AG09309 (cell line): ENCODE measurements around the gene PRDM16.
"Not testable (repeated sequence)": the region's sequence is repeated elsewhere in the genome, so short reads cannot be mapped to it uniquely, and the experiment has no call there.

ENCODE experiments used
- DNase-seq: peaks from one replicate; pipeline ENCODE4 v3.0.0-alpha.2; 2010; ENCODE audit warnings: low read depth
- H3K4me3 ChIP-seq: 2 replicates; pipeline ENCODE4 v1.5.1; 2011; ENCODE audit warnings: mild to moderate bottlenecking, low read depth, low read length, moderate library complexity; ENCODE audit not compliant: control insufficient read depth
- TF ChIP-seq, protein P1 (sequence below): IDR thresholded peaks from 2 replicates; pipeline ENCODE4 v1.5.1; 2011; ENCODE audit warnings: mild to moderate bottlenecking, low read depth, low read length, inconsistent platforms; ENCODE audit not compliant: insufficient read depth, control insufficient read depth; ENCODE audit errors: missing control alignments

PRDM16 gene

DNA sequence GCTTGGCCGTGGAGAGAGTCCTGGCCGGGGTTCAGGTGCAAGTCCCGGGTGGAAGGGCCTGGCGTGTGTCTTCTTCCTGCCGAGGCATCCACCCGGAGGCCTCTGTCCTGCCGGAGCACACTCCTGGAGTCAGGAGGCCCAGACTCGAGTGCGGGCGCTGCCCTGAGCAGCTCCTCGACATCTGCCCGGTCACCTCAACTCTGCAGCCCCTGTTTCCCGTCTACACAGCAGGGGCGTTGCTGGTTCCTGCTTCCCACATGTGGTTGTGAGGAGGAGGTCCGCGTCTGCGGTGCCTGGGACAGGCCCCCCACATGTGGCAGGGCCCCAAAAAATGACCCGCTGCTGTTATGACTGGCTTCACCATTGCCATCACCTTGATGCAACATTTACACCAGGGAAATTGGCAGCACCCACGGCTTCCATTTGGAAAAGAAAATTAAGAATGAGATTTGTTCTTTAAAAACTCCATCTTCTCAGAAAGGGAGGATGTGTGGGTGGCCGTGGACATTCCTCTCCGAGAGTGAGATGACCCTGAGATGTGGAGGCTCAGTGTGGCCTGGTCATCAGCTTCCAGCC is 169.8 kb downstream of the PRDM16 start:
- DNase-seq = no peak
- no peak overlapping the region for H3K4me3 ChIP-seq
- TF ChIP-seq, protein P1, sequence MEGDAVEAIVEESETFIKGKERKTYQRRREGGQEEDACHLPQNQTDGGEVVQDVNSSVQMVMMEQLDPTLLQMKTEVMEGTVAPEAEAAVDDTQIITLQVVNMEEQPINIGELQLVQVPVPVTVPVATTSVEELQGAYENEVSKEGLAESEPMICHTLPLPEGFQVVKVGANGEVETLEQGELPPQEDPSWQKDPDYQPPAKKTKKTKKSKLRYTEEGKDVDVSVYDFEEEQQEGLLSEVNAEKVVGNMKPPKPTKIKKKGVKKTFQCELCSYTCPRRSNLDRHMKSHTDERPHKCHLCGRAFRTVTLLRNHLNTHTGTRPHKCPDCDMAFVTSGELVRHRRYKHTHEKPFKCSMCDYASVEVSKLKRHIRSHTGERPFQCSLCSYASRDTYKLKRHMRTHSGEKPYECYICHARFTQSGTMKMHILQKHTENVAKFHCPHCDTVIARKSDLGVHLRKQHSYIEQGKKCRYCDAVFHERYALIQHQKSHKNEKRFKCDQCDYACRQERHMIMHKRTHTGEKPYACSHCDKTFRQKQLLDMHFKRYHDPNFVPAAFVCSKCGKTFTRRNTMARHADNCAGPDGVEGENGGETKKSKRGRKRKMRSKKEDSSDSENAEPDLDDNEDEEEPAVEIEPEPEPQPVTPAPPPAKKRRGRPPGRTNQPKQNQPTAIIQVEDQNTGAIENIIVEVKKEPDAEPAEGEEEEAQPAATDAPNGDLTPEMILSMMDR = no peak

DNA sequence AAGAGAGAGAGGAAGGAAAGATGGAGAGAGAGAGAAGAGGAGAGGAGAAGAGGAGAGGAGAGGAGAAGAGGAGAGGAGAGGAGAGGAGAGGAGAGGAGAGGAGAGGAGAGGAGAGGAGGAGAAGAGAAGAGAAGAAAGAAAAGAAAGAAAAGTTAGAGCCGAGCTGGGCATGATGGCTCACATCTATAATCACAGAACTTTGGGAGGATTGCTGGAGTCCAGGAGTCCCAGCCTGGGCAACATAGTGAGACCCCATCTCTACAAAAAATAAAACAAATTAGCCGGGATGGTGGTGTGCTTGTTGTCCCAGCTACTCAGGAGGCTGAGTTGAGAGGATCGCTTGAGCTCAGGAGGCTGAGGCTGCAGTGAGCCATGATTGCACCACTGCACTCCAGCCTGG is 171.0 kb downstream of the PRDM16 start:
- not testable (repeated sequence) for DNase-seq, H3K4me3 ChIP-seq

DNA sequence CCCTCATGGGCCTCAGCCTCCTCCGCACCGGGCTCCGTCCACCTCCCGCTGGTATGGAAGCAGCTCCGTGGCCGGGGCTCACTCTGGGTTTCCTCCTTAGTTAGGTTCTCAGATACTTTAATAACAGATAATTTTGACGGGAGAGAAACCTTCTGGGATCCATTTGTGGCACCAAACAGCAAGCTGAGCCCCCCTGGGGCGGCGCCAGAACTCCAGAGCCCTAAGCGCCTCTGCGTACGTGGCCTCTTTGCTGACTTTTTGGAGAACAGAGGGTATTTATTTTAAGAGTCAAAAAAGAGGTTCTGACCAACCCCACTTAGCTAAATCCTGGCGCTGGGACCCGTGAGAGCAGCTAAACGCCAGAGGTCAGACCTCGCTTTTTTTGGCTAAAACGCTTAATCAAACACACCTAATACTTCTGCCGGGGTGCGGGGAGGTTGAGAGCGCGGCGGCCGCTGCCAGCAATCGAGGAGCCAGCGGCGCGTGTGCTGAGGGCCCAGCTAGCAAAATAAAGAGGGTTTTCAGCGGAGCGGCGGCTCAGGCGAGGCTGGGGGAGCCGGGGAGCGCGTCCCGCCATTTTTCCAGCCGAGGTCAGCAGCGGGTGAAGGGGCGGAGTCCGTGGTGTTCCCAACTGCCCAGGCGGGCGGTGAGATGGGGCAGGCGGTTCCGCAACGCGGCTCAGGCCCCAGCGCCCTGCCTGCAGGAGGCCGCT is 171.7 kb downstream of the PRDM16 start:
- no peak for DNase-seq
- H3K4me3 ChIP-seq = no peak overlapping the region
- TF ChIP-seq, protein P1 = no peak

DNA sequence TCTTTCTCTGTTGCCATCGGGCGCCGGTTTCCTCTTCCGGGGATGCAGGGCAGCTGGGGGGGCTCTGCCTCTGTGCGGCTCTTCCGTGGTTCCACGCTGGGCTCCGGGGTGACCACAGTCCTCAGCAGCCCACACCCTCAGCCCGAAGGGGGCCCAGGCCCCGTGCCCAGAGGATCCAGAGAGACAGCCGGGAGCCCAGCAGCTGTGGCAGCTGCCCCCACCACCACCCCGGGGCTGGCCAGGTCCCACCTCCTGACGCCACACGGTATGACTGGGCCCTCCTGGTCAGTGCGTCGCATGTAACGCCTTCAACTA is 172.2 kb downstream of the PRDM16 start:
- H3K4me3 ChIP-seq = no peak overlapping the region
- no peak for DNase-seq
- TF ChIP-seq, protein P1 = no peak

DNA sequence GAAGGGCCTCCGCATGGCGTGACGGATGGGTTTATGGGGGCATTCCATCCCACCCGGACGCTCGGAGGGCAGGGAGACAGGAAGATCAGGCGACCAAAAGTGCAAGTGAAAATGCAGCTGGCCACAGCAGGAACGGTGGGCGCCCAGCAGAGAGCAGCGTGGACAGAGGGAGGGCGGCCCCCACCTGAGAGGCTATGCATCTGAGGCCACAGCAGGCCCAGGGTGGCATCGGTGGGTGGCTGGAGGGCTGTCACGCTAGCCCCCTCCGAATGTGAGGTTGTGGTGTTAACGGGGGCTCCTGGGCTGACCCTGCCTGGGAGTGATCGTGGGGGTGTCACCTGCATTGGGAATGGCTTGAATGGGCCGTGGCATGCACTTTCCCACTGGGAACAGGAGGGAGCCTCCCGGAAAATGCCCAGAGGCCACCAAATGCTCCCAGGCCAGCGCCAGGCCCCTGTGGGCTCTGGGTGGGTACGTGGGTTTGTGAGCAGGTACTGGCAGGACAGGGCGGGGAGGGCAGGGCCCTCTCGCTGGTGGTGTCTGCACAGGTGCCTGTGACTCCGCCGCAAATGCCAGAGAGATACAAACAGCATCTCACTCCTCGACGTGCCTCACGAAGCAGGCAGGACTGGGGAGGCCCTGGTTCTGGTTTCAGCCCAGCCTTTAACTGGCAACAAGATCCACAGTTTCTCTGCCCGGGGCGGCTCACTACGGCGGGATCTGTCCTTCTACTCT is 172.8 kb downstream of the PRDM16 start:
- DNase-seq = no peak
- no peak overlapping the region for H3K4me3 ChIP-seq
- TF ChIP-seq, protein P1 = no peak

DNA sequence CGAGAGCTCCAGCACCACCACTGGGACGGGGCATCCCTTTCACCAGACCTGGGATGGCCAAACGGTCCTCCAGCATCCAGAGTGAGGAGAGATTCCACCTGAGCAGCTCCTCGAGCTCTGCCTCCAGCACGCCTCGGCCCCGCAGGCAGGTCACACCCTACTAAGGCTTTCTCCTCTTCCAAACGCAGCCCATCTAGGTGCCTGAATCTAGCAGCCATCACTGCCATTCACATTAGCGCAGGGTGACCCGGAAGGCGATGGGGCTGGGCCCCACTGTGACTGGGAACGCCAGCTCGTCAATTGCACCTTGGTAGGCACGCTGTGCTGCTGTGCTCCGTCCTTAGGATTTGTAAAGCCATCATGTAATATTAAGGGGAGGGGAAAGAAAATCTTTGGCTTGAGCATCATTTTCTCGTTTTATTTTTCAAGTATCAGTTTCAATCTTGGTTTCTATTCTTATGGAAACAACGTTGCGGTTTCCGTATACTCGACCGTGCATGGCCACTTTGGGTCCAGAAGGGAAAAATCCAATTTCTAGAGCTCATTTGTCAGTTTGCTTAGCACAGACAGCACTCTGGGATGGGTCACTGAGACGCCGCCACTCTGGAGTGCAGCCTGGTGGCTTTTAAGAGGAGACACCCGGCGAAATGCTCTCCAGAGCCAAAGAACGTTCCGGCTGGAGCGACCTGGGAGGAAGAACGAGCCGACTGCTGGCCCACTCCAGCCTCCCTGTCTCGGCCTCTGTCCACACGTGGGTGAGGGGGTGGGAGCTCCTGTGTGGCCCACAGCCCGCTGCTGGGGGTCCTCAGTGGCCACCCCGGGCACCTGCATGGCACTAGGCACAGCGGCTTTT is 173.6 kb downstream of the PRDM16 start:
- no peak overlapping the region for H3K4me3 ChIP-seq
- DNase-seq = no peak
- TF ChIP-seq, protein P1 = no peak
